WTC11 (cell line): ENCODE measurements around the gene SETD3.

Experiments used
- CTCF ChIP-seq: fragments of 200-600 bp; IDR thresholded peaks from 2 replicates; pipeline ENCODE4 v1.8.0; 2022; ENCODE audit warnings: antibody characterized with exemption
- PRRX2 ChIP-seq: fragments of 250-450 bp; sonication (Bioruptor Pico); IDR thresholded peaks from 2 replicates; pipeline ENCODE4 v1.8.0; 2021; ENCODE audit warnings: mild to moderate bottlenecking

- TF ChIP-seq PRRX2 (CRISPR knock-in tag): no peak
- TF ChIP-seq CTCF: no peak
Measured at GRCh38 chr14:99522025-99522401, 41.4 kb upstream of the SETD3 start.
